Measurements from ENCODE around the gene MAFG.

Gene MAFG

DNA sequence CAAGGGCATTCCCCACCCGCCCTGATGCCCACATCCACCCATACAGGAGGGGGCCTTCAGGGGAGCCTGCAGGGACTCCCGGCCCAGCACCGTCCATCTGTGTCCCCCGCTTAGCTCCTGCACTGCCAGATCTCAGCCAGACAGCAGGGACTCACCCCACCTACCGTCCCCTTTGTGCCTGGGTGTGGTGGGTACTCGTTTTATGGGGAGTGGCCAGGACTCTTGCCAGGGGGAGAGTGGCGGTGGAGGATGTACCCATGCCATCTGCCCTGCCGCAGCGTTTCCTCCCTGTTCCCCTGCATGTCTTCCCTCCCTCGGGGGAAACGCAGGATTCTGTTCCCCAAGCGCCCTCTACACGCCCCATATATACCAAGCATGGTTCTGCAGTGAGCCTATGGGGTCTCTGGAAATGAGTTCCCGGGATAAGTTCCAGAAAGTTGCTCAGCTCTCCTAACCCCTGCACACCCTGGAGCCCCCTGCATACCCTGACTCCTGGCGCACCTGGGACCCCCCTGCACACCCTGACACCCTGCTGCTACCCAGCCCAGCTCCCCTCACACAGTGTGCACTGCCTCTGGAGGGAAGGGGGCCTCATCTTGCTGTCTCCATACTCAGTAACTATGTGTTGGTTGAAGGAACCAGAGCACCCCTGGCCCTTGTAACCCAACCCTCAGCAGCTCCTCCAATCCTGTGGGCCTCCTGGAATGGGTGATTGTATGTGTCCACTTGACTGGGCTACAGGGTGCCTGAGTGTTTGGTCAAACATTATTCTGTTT lies 4.2 kb upstream of the MAFG start:
- TF ChIP-seq, protein P1, sequence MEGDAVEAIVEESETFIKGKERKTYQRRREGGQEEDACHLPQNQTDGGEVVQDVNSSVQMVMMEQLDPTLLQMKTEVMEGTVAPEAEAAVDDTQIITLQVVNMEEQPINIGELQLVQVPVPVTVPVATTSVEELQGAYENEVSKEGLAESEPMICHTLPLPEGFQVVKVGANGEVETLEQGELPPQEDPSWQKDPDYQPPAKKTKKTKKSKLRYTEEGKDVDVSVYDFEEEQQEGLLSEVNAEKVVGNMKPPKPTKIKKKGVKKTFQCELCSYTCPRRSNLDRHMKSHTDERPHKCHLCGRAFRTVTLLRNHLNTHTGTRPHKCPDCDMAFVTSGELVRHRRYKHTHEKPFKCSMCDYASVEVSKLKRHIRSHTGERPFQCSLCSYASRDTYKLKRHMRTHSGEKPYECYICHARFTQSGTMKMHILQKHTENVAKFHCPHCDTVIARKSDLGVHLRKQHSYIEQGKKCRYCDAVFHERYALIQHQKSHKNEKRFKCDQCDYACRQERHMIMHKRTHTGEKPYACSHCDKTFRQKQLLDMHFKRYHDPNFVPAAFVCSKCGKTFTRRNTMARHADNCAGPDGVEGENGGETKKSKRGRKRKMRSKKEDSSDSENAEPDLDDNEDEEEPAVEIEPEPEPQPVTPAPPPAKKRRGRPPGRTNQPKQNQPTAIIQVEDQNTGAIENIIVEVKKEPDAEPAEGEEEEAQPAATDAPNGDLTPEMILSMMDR (IDR thresholded peaks at IDR 0.05), result no peak
- H3K27me3 ChIP-seq, result peaks cover 0 to 61% of the 10 kb centered on the region in 2 donors
- H3K4me1 ChIP-seq, result peaks cover 0 to 17% (median 8%) of the 10 kb centered on the region in 4 donors
- H3K4me3 ChIP-seq, result no peak overlapping the region
- H3K9me3 ChIP-seq, result no peaks in the 10 kb centered on the region
- no peak overlapping the region for H3K27ac ChIP-seq
- DNase-seq, result no peak
- intact Hi-C loops (cut with DNase I; ENCODE audit: low total_unique reads), result no loop called here
- H3K36me3 ChIP-seq, result no peaks in the 10 kb centered on the region

- Histone ChIP-seq H3K4me1 (peaks cover 3 to 16% (median 9%) of the 10 kb centered on the region in 4 donors), H3K27ac (no peak overlapping the region)
These were observed 3.6 kb upstream of the MAFG start for GRCh38 chr17:81931189-81931556.

GRCh38 chr17:81930142-81931125 lies 2.9 kb upstream of the MAFG start:
- H3K4me1 ChIP-seq, result peaks cover 6 to 24% (median 16%) of the 10 kb centered on the region in 4 donors
- no peak for DNase-seq
- intact Hi-C loops (cut with DNase I; ENCODE audit: low total_unique reads), result no loop called here
- H3K9me3 ChIP-seq, result no peaks in the 10 kb centered on the region
- no peak overlapping the region for H3K27ac ChIP-seq
- no peak overlapping the region for H3K4me3 ChIP-seq
- H3K36me3 ChIP-seq, result no peaks in the 10 kb centered on the region
- TF ChIP-seq, protein P1 (IDR thresholded peaks at IDR 0.05), result no peak
- peaks cover 0 to 50% of the 10 kb centered on the region in 2 donors for H3K27me3 ChIP-seq

More at GRCh38 chr17:81931189-81931556, 3.6 kb upstream of the MAFG start:
- Histone ChIP-seq H3K4me3 (no peak overlapping the region), H3K27me3 (peaks cover 0 to 56% of the 10 kb centered on the region in 2 donors), H3K9me3 (no peaks in the 10 kb centered on the region), H3K36me3 (no peaks in the 10 kb centered on the region)
- TF ChIP-seq, protein P1 (IDR thresholded peaks at IDR 0.05), result no peak
- intact Hi-C loops (cut with DNase I; ENCODE audit: low total_unique reads), result no loop called here
- DNase-seq, result no peak

- H3K4me1 ChIP-seq, result peaks cover 6 to 33% (median 25%) of the 10 kb centered on the region in 4 donors
- DNase-seq, result no peak
- H3K36me3 ChIP-seq, result no peaks in the 10 kb centered on the region
- peaks cover 0 to 41% of the 10 kb centered on the region in 2 donors for H3K27me3 ChIP-seq
- H3K27ac ChIP-seq, result no peak overlapping the region
- no peak overlapping the region for H3K4me3 ChIP-seq
- intact Hi-C loops (cut with DNase I; ENCODE audit: low total_unique reads), result no loop called here
- TF ChIP-seq, protein P1 (IDR thresholded peaks at IDR 0.05), result no peak
- no peaks in the 10 kb centered on the region for H3K9me3 ChIP-seq
These were observed 2.0 kb upstream of the MAFG start for GRCh38 chr17:81929253-81930141.
